Mesendoderm (in vitro differentiated cells): ENCODE measurements around the gene SMIM21.

Experiments
- DNase-seq: peaks from one replicate; pipeline ENCODE4 v3.0.0; 2013
- H2AK5ac ChIP-seq: 2 replicates; pipeline ENCODE4 v1.6.1; 2013; ENCODE audit warnings: low read length, inconsistent platforms
- H2BK120ac ChIP-seq: 2 replicates; pipeline ENCODE4 v1.6.1; 2013; ENCODE audit warnings: low read depth, mild to moderate bottlenecking, low read length, moderate library complexity, mixed read lengths
- H2BK15ac ChIP-seq: replicated peaks from 2 replicates; pipeline ENCODE4 v1.6.1; 2013; ENCODE audit warnings: low read depth, mild to moderate bottlenecking, moderate library complexity
- H2BK5ac ChIP-seq: 2 replicates; pipeline ENCODE4 v1.6.1; 2013; ENCODE audit warnings: low read length, inconsistent platforms
- H3K18ac ChIP-seq: 2 replicates; pipeline ENCODE4 v1.6.1; 2013; ENCODE audit warnings: mild to moderate bottlenecking, low read length, mixed read lengths
- H3K23ac ChIP-seq: one replicate; pipeline ENCODE4 v1.6.1; 2013; ENCODE audit warnings: low read length
- H3K27ac ChIP-seq: 2 replicates; pipeline ENCODE4 v1.5.1; 2013; ENCODE audit warnings: low read depth, mild to moderate bottlenecking, inconsistent platforms, low read length, moderate library complexity
- H3K27me3 ChIP-seq: 2 replicates; pipeline ENCODE4 v1.6.1; 2013; ENCODE audit warnings: low read length, control low read depth, mild to moderate bottlenecking, inconsistent platforms; ENCODE audit not compliant: insufficient read depth, poor library complexity
- H3K36me3 ChIP-seq: 2 replicates; pipeline ENCODE4 v1.6.1; 2013; ENCODE audit warnings: low read length, inconsistent platforms; ENCODE audit not compliant: control insufficient read depth, insufficient read depth
- H3K4ac ChIP-seq: one replicate; pipeline ENCODE4 v1.6.1; 2013; ENCODE audit warnings: low read depth, mild to moderate bottlenecking, low read length, moderate library complexity
- H3K4me1 ChIP-seq: 2 replicates; pipeline ENCODE4 v1.6.1; 2013; ENCODE audit warnings: low read depth, low read length, inconsistent platforms; ENCODE audit not compliant: control insufficient read depth
- H3K4me2 ChIP-seq: 2 replicates; pipeline ENCODE4 v1.6.1; 2013; ENCODE audit warnings: low read length
- H3K4me3 ChIP-seq: 2 replicates; pipeline ENCODE4 v1.5.1; 2013; ENCODE audit warnings: mild to moderate bottlenecking, low read length
- H3K56ac ChIP-seq: one replicate; pipeline ENCODE4 v1.6.1; 2013; ENCODE audit warnings: low read length
- H3K79me1 ChIP-seq: 2 replicates; pipeline ENCODE4 v1.6.1; 2013; ENCODE audit warnings: low read length, inconsistent platforms
- H3K79me2 ChIP-seq: 2 replicates; pipeline ENCODE4 v1.6.1; 2013; ENCODE audit warnings: mild to moderate bottlenecking, low read length; ENCODE audit not compliant: control insufficient read depth, insufficient read depth
- H3K9ac ChIP-seq: 2 replicates; pipeline ENCODE4 v1.6.1; 2013; ENCODE audit warnings: low read length, inconsistent platforms
- H4K5ac ChIP-seq: one replicate; pipeline ENCODE4 v1.6.1; 2013; ENCODE audit warnings: low read length
- H4K8ac ChIP-seq: one replicate; pipeline ENCODE4 v1.6.1; 2013; ENCODE audit warnings: low read depth, mild to moderate bottlenecking, control low read depth, low read length, moderate library complexity
- WGBS: extraction: QIAGEN DNeasy Blood & Tissue Kit; methylation state at CpG from one replicate; pipeline ENCODE4 v1.1.7; 2013; ENCODE audit warnings: low lambda C conversion rate, missing lambda C conversion rate; ENCODE audit not compliant: insufficient coverage; ENCODE audit errors: extremely low coverage; 5-methylcytosine and 5-hydroxymethylcytosine counted together

The SMIM21 gene

DNA sequence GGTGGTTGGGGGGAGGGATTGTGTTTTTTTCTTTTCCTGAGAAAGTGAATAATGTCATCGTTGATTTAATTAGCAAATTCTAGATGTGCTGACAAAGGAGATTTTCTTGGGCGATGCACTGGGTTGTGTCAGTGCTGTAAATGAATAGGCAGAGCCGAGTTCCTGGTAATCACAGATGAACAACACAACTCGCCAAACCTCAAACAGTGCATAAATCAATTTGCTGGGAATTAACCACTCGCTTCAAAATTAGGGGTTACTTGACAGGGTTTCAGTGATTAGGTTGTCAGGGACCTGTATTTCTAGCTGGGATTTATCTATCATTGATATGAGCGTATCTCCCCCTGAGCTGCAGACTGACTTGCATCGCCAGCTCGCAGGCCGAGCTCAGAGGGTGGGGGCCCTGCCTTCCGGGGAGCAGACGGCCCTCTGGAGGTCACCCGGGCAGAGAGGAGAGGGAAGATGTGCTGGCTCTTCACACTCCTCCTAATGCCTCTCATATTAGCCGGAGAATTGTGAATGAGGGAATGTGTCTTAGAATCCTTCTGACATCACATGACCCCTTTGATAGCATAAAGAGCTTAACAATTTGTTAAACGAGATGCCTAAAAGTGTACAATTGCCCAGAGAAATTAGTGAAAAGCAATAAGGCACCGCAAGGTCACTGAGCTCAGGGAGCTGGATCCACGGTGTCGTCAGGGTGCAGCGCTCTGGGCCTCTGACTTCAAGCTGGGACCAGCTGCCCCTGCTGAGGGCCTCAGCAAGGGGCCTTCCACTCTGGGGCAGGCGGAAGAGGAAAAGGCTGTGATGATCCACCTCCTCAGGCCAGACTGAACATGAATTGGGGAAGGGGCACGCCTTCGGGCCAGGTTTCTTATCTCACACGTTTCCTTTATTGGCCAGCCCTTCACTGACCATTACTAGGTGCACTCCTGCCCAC, 48.9 kb downstream of the SMIM21 start:
- Histone ChIP-seq H2BK120ac (no peak overlapping the region), H2BK5ac (no peak overlapping the region), H3K18ac (no peak overlapping the region), H3K23ac (no peak overlapping the region), H4K8ac (no peak overlapping the region), H4K5ac (no peak overlapping the region), H3K9ac (no peak overlapping the region), H3K4me1 (no peaks in the 10 kb centered on the region), H3K27ac (no peak overlapping the region), H3K4me3 (no peak overlapping the region), H2AK5ac (no peak overlapping the region), H3K36me3 (no peaks in the 10 kb centered on the region), H3K79me1 (no peaks in the 10 kb centered on the region), H3K4me2 (no peak overlapping the region), H3K27me3 (no peaks in the 10 kb centered on the region), H3K79me2 (no peaks in the 10 kb centered on the region), H3K56ac (no peak overlapping the region), H2BK15ac (no peak overlapping the region), H3K4ac (no peak overlapping the region)
- no CpG with 5 or more reads among the region's 22 CpGs for WGBS
- DNase-seq: peak; percentile 12

DNA sequence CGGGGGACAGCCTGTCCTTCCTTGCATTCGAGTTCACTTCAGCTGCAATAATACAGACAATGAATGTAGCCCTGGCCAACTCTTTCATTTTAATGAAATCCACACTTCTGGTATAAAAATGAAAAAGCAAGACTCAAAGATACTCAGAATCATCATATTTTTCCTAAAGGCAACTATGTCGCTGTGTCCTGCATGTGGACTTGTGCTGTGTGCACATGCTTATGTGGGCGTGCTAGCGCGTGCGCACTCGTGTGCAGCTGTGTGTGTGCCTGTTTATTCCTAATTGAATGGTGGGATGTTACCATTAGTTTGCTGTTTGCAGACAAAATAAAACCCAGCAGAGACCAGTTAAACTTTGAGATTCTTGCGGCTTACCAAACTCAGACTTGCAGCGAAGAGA, 49.6 kb downstream of the SMIM21 start:
- no peak overlapping the region for H2BK120ac ChIP-seq
- no peak overlapping the region for H2AK5ac ChIP-seq
- WGBS: no CpG with 5 or more reads among the region's 10 CpGs
- H3K27me3 ChIP-seq: no peaks in the 10 kb centered on the region
- H3K79me2 ChIP-seq: no peaks in the 10 kb centered on the region
- no peak overlapping the region for H2BK15ac ChIP-seq
- H4K8ac ChIP-seq: no peak overlapping the region
- no peaks in the 10 kb centered on the region for H3K79me1 ChIP-seq
- H4K5ac ChIP-seq: no peak overlapping the region
- no peak overlapping the region for H2BK5ac ChIP-seq
- DNase-seq: no peak
- H3K27ac ChIP-seq: no peak overlapping the region
- no peak overlapping the region for H3K4me2 ChIP-seq
- no peak overlapping the region for H3K4me3 ChIP-seq
- H3K4ac ChIP-seq: no peak overlapping the region
- H3K36me3 ChIP-seq: no peaks in the 10 kb centered on the region
- no peak overlapping the region for H3K18ac ChIP-seq
- H3K23ac ChIP-seq: no peak overlapping the region
- H3K56ac ChIP-seq: no peak overlapping the region
- H3K9ac ChIP-seq: no peak overlapping the region
- H3K4me1 ChIP-seq: no peaks in the 10 kb centered on the region

DNA sequence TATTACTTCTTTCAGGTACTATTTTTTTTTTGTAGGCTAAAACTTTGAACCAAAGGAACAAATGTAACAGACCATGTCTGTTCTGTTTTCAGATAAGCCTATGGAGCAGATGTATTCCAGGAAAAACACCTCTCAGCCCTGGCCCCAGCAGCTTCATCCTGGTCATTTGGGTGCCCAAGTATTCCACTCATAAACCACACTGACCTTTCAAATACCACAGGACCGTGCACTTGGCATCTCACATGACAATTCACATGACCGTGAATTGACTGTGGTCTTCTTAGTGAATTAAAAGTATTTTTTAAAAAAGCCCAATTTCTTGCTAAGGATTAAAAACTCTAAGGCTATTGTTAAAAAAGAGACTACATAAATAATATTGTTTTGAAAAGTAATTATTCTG, 50.2 kb downstream of the SMIM21 start:
- H3K18ac ChIP-seq: no peak overlapping the region
- H3K4me2 ChIP-seq: no peak overlapping the region
- no peaks in the 10 kb centered on the region for H3K27me3 ChIP-seq
- H3K4me3 ChIP-seq: no peak overlapping the region
- no peak overlapping the region for H2BK120ac ChIP-seq
- H3K79me1 ChIP-seq: no peaks in the 10 kb centered on the region
- no peak overlapping the region for H3K4ac ChIP-seq
- DNase-seq: no peak
- no peaks in the 10 kb centered on the region for H3K4me1 ChIP-seq
- no peaks in the 10 kb centered on the region for H3K79me2 ChIP-seq
- WGBS: no CpG with 5 or more reads among the region's 2 CpGs
- no peak overlapping the region for H3K56ac ChIP-seq
- no peak overlapping the region for H3K9ac ChIP-seq
- H2BK15ac ChIP-seq: no peak overlapping the region
- H3K27ac ChIP-seq: no peak overlapping the region
- no peaks in the 10 kb centered on the region for H3K36me3 ChIP-seq
- no peak overlapping the region for H2AK5ac ChIP-seq
- no peak overlapping the region for H2BK5ac ChIP-seq
- H4K5ac ChIP-seq: no peak overlapping the region
- no peak overlapping the region for H3K23ac ChIP-seq
- H4K8ac ChIP-seq: no peak overlapping the region

DNA sequence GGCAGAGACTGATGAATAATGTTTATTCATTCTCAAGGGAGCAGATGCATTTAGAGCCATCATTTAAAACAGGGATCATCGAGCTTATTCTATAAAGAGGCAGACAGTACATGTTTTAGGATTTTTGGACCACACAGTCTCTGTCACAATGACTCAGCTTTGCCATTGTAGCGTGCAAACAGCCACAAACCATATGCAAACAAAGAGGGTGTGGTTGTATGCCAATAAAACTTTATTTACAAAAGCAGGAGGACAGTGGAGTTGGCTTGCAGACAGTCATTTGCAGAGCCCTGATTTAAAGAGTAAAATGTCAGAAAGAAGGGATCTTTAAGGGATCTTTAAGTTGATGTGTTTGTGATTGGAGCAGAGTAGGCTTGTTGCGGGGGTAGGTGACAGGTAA, 51.5 kb downstream of the SMIM21 start:
- Histone ChIP-seq H3K4me1 (no peaks in the 10 kb centered on the region), H4K8ac (no peak overlapping the region), H4K5ac (no peak overlapping the region), H3K27ac (no peak overlapping the region), H3K23ac (no peak overlapping the region), H3K79me1 (no peaks in the 10 kb centered on the region), H3K27me3 (no peaks in the 10 kb centered on the region), H2AK5ac (no peak overlapping the region), H3K56ac (no peak overlapping the region), H3K9ac (no peak overlapping the region), H3K18ac (no peak overlapping the region), H2BK15ac (no peak overlapping the region), H2BK5ac (no peak overlapping the region), H3K36me3 (no peaks in the 10 kb centered on the region), H3K4me3 (no peak overlapping the region), H3K4ac (no peak overlapping the region), H3K79me2 (no peaks in the 10 kb centered on the region), H3K4me2 (no peak overlapping the region), H2BK120ac (no peak overlapping the region)
- WGBS: no CpG with 5 or more reads among the region's 3 CpGs
- DNase-seq: no peak

DNA sequence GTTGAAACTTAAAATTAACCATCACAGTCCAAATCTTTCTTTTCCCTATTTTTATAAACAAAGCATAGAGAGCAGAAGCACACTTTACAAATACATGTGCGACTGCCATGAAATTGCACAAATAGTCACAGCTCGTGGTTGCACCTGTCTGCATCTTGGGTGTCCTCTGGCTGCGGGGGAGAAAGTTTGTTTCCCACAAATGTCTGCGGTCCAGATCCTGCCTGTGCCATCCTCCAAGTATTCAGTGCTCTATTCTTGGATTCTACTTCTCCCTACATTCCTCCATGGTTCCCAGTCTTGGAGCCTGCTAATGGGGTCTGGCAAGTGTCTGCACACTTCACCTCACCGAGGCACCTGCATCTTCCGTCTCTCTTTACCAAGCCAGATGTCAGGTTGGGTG, 52.2 kb downstream of the SMIM21 start:
- Histone ChIP-seq H3K4ac (no peak overlapping the region), H3K79me1 (no peaks in the 10 kb centered on the region), H3K4me3 (no peak overlapping the region), H2BK15ac (no peak overlapping the region), H2BK5ac (no peak overlapping the region), H3K56ac (no peak overlapping the region), H2BK120ac (no peak overlapping the region), H3K36me3 (no peaks in the 10 kb centered on the region), H4K5ac (no peak overlapping the region), H3K18ac (no peak overlapping the region), H3K23ac (no peak overlapping the region), H3K79me2 (no peaks in the 10 kb centered on the region), H3K4me2 (no peak overlapping the region), H3K27ac (no peak overlapping the region), H3K9ac (no peak overlapping the region), H3K27me3 (no peaks in the 10 kb centered on the region), H4K8ac (no peak overlapping the region), H2AK5ac (no peak overlapping the region), H3K4me1 (no peaks in the 10 kb centered on the region)
- WGBS: no CpG with 5 or more reads among the region's 6 CpGs
- DNase-seq: no peak

DNA sequence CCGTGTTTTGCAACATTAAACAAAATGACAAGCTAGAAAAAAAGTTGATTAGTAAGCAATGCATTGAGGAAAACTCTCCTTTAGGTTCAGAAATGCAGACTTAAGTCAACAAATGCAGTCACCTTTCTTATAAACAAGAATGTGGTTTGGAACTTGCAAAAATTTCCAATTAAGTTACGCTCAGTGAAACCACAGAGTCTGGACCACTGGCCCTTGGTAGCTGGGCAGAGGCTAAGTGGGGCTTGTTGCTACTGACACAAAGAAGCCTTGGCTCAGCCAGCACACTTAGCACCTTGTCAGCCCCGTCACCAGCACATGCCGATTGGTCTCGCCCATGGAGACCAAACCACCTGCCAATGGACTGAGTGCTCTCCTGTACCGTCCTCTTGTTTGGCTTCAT, 53.0 kb downstream of the SMIM21 start:
- H3K4me2 ChIP-seq: no peak overlapping the region
- no peak for DNase-seq
- no peak overlapping the region for H4K8ac ChIP-seq
- no peak overlapping the region for H3K56ac ChIP-seq
- H3K4me1 ChIP-seq: no peaks in the 10 kb centered on the region
- no peak overlapping the region for H3K27ac ChIP-seq
- no CpG with 5 or more reads among the region's 6 CpGs for WGBS
- H3K4ac ChIP-seq: no peak overlapping the region
- no peak overlapping the region for H3K23ac ChIP-seq
- no peaks in the 10 kb centered on the region for H3K27me3 ChIP-seq
- H2BK15ac ChIP-seq: no peak overlapping the region
- H4K5ac ChIP-seq: no peak overlapping the region
- H2BK5ac ChIP-seq: no peak overlapping the region
- no peak overlapping the region for H2AK5ac ChIP-seq
- no peaks in the 10 kb centered on the region for H3K79me2 ChIP-seq
- H3K79me1 ChIP-seq: no peaks in the 10 kb centered on the region
- no peaks in the 10 kb centered on the region for H3K36me3 ChIP-seq
- H2BK120ac ChIP-seq: no peak overlapping the region
- H3K4me3 ChIP-seq: no peak overlapping the region
- H3K9ac ChIP-seq: no peak overlapping the region
- H3K18ac ChIP-seq: no peak overlapping the region
